Calu3 (cell line): ENCODE data around the gene KCTD18. TPM values are rescaled to one million over a fixed set of nuclear protein-coding genes. Genes with fewer than 3 reads are reported as not detected.

Source experiments
- BruUV-seq: library from RNA; stranded (reverse); fragments of 400-500 nt; replicated peaks from 2 replicates; lab custom pipeline; 2021; lab: Mats Ljungman, UMichigan
- CTCF ChIA-PET: fragments of 300-600 bp; sonication (Branson Sonifier 250); formaldehyde crosslinking; loops from one replicate; lab custom pipeline; 2022; ENCODE audit warnings: antibody characterized with exemption; lab: Charles Lee
- DNase-seq: peaks from one replicate; pipeline ENCODE4 v3.0.0; 2022
- H3K27ac Mint-ChIP-seq: one replicate; pipeline ENCODE4 v1.8.0; 2022; ENCODE audit warnings: mixed read lengths; ENCODE audit not compliant: unreplicated experiment
- H3K27me3 Mint-ChIP-seq: one replicate; pipeline ENCODE4 v1.8.0; 2022; ENCODE audit warnings: mixed read lengths; ENCODE audit not compliant: unreplicated experiment
- H3K36me3 Mint-ChIP-seq: one replicate; pipeline ENCODE4 v1.8.0; 2022; ENCODE audit warnings: mild to moderate bottlenecking, moderate library complexity, mixed read lengths; ENCODE audit not compliant: insufficient read depth, unreplicated experiment
- H3K4me1 Mint-ChIP-seq: one replicate; pipeline ENCODE4 v1.8.0; 2022; ENCODE audit warnings: mild to moderate bottlenecking, low read depth, mixed read lengths; ENCODE audit not compliant: unreplicated experiment
- H3K4me3 Mint-ChIP-seq: one replicate; pipeline ENCODE4 v1.8.0; 2022; ENCODE audit warnings: mild to moderate bottlenecking, low read depth, moderate library complexity, mixed read lengths; ENCODE audit not compliant: unreplicated experiment
- H3K9me3 Mint-ChIP-seq: one replicate; pipeline ENCODE4 v1.8.0; 2022; ENCODE audit warnings: low read depth, mixed read lengths; ENCODE audit not compliant: unreplicated experiment
- intact Hi-C: fragments of 100-400 bp; cut with micrococcal nuclease; formaldehyde crosslinking; loops from one replicate; pipeline ENCODE4 v1.10.0; 2022; ENCODE audit not compliant: unreplicated experiment
- total RNA-seq: library from RNA; stranded (reverse); gene quantifications from 2 replicates; pipeline ENCODE4 v1.2.3, GENCODE V29; 2022
- TF ChIP-seq, protein P1 (sequence below): fragments of 200-600 bp; IDR thresholded peaks from one replicate; pipeline ENCODE4 v1.8.0; 2022; ENCODE audit warnings: antibody characterized with exemption; ENCODE audit not compliant: unreplicated experiment

The KCTD18 gene
- total RNA-seq, 1 experiment from 2014 or later = 11.8 TPM

DNA sequence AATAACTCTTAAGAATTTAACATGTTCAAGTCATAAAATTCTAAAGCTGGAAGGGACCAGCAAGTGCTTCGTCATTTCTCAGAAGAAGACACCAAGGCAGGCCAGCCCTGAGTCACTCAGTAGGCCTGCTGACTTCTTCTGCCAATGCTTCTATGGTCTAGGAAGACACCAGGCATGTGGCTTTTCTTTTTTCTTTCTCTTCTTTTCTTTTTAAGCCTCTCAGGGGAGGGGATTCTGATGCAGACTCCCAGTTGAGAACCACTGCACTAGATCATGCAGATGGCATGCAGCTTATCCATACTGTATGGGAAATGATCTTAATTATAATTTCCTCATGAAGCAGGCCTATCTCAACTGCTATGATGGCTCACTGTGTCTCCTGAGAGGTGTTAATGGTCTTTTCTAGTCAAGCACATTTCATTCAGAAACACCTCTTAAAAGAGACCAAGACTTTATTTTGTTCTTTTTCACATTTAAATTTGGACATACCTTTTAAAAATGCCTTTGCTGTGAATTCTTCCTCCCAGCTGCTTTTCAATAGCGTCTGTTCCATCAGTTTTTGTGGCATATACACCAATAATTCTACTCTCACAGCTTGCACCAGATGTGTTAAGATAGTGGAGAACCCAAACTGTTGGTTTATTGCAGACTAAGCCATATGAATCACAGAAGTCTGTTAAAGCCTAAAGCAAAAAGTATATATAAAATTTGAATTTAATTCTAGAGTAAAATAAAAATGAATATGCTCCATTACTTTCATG, 11.3 kb downstream of the KCTD18 start:
- DNase-seq = no peak
- CTCF ChIA-PET = no interaction called here
- no TSS peak for BruUV-seq
- no peaks in the 10 kb centered on the region for H3K4me1 Mint-ChIP-seq
- H3K36me3 Mint-ChIP-seq = peaks cover 5% of the 10 kb centered on the region
- TF ChIP-seq, protein P1, sequence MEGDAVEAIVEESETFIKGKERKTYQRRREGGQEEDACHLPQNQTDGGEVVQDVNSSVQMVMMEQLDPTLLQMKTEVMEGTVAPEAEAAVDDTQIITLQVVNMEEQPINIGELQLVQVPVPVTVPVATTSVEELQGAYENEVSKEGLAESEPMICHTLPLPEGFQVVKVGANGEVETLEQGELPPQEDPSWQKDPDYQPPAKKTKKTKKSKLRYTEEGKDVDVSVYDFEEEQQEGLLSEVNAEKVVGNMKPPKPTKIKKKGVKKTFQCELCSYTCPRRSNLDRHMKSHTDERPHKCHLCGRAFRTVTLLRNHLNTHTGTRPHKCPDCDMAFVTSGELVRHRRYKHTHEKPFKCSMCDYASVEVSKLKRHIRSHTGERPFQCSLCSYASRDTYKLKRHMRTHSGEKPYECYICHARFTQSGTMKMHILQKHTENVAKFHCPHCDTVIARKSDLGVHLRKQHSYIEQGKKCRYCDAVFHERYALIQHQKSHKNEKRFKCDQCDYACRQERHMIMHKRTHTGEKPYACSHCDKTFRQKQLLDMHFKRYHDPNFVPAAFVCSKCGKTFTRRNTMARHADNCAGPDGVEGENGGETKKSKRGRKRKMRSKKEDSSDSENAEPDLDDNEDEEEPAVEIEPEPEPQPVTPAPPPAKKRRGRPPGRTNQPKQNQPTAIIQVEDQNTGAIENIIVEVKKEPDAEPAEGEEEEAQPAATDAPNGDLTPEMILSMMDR = no peak
- H3K27ac Mint-ChIP-seq = no peak overlapping the region
- H3K4me3 Mint-ChIP-seq = no peak overlapping the region
- intact Hi-C loops = no loop called here
- no peaks in the 10 kb centered on the region for H3K27me3 Mint-ChIP-seq
- H3K9me3 Mint-ChIP-seq = peaks cover 2% of the 10 kb centered on the region

DNA sequence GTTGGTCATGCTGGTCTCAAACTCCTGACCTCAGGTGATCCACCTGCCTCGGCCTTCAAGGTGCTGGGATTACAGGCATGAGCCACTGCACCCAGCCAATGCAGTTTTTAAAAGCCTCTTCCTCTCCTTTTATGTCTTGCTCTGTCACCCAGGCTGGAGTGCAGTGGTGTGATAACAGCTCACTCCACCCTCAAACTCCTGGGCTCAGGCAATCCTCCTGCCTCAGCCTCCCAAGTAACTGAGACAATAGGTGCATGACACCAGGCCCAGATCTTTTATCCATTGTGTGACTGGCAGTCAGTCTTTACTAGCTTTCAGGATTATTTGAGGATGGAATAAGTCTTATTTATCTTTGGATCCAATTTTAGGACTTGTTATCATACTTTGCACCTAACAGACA, 13.2 kb downstream of the KCTD18 start:
- BruUV-seq = no TSS peak
- CTCF ChIA-PET = no interaction called here
- Mint-ChIP-seq H3K27me3 (no peaks in the 10 kb centered on the region), H3K27ac (no peak overlapping the region), H3K4me1 (no peaks in the 10 kb centered on the region), H3K4me3 (no peak overlapping the region), H3K9me3 (no peaks in the 10 kb centered on the region), H3K36me3 (peaks cover 5% of the 10 kb centered on the region)
- no peak for DNase-seq
- TF ChIP-seq, protein P1 = no peak
- intact Hi-C loops = no loop called here

DNA sequence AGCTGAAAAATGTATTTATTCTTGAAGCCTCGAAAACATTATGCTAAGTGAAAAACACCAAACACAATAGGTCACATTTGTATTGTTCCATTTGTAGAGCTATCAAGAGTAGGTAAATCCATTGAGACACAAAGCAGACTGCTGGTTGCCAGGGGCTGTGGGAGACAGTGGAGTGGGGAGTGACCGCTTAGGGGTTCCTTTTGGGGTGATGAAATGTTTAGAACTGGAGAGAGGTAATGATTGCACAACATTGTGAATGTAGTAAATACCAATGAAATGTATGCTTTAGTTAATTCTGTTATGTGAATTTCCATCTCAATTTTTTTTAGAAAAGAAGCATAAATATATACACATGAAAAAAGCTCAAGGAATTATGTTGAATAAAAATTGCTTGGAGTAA, 15.8 kb downstream of the KCTD18 start:
- TF ChIP-seq, protein P1 = no peak
- Mint-ChIP-seq H3K27ac (no peak overlapping the region), H3K4me3 (no peak overlapping the region), H3K4me1 (no peaks in the 10 kb centered on the region), H3K36me3 (peaks cover under 1% of the 10 kb centered on the region), H3K9me3 (no peaks in the 10 kb centered on the region), H3K27me3 (no peaks in the 10 kb centered on the region)
- DNase-seq = no peak
- intact Hi-C loops = no loop called here
- CTCF ChIA-PET = no interaction called here
- no TSS peak for BruUV-seq

DNA sequence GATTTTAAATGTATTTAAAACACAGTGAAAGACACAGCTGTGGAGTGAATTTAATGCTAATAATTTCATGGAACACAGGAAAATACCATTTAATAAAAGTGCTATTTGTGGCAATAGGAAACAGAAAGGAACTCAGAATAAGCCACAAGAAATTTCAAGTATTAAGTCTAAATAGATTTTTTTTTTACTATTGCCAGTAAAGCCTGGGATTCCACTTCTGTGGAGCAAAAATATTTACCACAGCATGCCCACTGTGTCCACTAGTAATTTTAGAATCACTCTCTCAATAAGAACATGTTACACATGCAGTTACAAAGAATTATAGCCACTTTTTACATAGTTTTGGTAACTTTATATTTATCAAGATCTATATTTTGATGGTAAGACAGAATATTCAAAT, 17.2 kb downstream of the KCTD18 start:
- Mint-ChIP-seq H3K27me3 (no peaks in the 10 kb centered on the region), H3K27ac (no peak overlapping the region), H3K9me3 (no peaks in the 10 kb centered on the region), H3K36me3 (no peaks in the 10 kb centered on the region), H3K4me3 (no peak overlapping the region), H3K4me1 (no peaks in the 10 kb centered on the region)
- intact Hi-C loops = no loop called here
- TF ChIP-seq, protein P1 = no peak
- DNase-seq = no peak
- CTCF ChIA-PET = interaction anchor here (0.9 kb wide), 1 partner anchor 9 kb away, joined by 3 read pairs; no protein-coding TSS in a partner anchor
- BruUV-seq = no TSS peak
